Cardiac fibroblast (primary cell): Measurements from ENCODE around the gene LRIG1.
A peak's percentile ranks its signal among the peaks of the same experiment; 100 is the strongest.

Experiments
- DNase-seq, 2 donors: peaks; one replicate each; pipeline versions ENCODE4 v3.0.0 to v3.0.0-alpha.2; 2010; ENCODE audit warnings: low read depth in 2 of 2
- H3K4me3 ChIP-seq, 2 donors: replicated peaks in 1 of 2; 1 replicate in 1 of 2; 2 replicates in 1 of 2; pipeline ENCODE4 v1.5.1; 2011; ENCODE audit warnings: low read depth in 2 of 2, low read length in 2 of 2, mild to moderate bottlenecking in 2 of 2, moderate library complexity in 1 of 2
- TF ChIP-seq, protein P1 (sequence below): IDR thresholded peaks from one replicate; pipeline ENCODE4 v1.5.1; 2011; ENCODE audit warnings: low read depth, mild to moderate bottlenecking, low read length, inconsistent platforms

LRIG1 gene

GRCh38 chr3:66350601-66351000, 150.2 kb downstream of the LRIG1 start:
- DNase-seq: no peak
- TF ChIP-seq, protein P1, sequence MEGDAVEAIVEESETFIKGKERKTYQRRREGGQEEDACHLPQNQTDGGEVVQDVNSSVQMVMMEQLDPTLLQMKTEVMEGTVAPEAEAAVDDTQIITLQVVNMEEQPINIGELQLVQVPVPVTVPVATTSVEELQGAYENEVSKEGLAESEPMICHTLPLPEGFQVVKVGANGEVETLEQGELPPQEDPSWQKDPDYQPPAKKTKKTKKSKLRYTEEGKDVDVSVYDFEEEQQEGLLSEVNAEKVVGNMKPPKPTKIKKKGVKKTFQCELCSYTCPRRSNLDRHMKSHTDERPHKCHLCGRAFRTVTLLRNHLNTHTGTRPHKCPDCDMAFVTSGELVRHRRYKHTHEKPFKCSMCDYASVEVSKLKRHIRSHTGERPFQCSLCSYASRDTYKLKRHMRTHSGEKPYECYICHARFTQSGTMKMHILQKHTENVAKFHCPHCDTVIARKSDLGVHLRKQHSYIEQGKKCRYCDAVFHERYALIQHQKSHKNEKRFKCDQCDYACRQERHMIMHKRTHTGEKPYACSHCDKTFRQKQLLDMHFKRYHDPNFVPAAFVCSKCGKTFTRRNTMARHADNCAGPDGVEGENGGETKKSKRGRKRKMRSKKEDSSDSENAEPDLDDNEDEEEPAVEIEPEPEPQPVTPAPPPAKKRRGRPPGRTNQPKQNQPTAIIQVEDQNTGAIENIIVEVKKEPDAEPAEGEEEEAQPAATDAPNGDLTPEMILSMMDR: no peak

DNA sequence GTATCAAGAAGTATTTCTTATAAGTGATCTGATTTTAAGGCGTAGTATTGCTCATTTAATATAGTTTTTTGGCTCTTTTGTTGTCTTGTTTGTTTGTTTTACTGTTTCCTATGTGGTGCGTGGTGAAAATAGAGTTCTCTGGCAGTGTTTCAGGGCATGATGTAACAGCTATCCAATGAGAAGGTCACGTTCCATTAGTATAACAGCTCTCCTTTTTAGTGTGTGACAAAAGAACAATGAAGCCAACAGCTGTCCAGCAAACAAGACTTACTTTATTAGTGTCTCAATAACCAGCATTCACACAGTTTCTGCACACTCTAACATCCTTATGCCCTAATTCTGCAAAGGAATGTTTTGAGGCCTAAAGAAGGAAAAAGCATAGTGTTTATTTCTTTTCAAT, 152.1 kb downstream of the LRIG1 start:
- H3K4me3 ChIP-seq: no peak overlapping the region
- TF ChIP-seq, protein P1: no peak
- peak; percentile 20 to 46 for DNase-seq

More at GRCh38 chr3:66350601-66351000, 150.2 kb downstream of the LRIG1 start:
- no peak overlapping the region for H3K4me3 ChIP-seq

DNA sequence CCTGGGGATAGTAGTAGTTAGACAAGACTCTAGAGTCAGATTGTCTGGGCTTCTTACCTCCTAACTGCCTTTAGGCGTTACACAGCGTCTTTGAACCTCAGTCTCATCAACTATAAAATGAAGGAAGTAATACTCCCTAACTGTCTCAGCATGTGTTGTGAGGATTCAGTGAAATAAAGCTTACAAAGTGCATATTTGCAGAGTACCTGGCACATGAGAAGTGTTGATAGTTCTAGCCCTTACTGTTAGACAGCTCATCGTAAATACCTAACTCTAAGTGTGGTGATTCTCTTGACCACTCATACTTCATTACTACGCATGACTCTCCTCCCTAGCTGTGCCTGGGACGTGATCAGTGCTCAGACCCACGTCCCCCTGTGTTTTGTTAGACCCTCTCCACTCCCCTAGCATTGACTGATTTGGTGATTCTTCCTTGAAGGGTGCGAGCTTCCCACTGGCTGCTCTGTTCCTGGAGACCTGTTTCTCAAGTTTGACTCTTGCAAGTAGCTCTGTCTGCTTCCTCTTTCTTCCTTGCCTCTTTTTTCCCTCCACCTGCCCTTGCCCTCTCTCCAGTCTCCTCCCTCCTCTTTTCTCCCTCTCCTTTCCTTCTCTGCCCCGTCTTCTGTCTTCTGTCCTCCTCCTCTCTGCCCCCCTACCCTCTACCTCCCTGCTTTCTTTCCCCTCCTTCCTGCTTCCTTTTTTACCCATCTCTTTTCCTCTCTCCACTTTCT, 155.8 kb downstream of the LRIG1 start:
- no peak for DNase-seq
- TF ChIP-seq, protein P1: no peak
- H3K4me3 ChIP-seq: no peak overlapping the region

GRCh38 chr3:66344391-66344811, 156.4 kb downstream of the LRIG1 start:
- no peak overlapping the region for H3K4me3 ChIP-seq
- no peak for DNase-seq
- TF ChIP-seq, protein P1: no peak

DNA sequence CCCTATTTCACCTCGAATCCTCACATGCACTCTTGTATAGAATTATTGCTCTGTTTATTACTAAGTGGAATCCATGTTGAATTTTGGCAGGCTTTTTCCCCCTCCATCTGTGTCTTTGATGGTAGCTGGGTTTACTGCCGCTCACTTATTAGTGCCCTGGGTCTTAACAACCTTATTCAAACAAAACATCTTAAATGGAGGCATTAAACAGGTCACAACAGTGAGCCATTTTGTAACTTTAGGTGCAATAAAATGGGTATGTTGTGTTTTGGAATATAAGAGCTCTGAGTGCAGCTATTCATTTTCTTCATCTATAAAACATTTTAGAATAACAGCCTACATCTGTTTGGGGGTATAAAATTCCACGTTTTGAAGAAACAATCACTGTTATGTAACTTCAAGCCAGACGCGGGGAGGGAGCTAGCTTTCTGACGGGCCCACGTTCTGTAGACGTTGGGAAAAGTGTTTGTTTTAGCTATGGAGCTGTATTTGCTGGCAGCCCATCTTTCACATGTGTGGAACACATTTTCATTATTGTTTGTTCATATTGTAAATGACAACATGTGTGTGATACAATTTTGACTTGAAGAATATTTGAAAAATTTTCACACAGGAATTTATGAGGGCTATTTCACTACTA, 158.0 kb downstream of the LRIG1 start:
- no peak for DNase-seq
- TF ChIP-seq, protein P1: no peak
- no peak overlapping the region for H3K4me3 ChIP-seq

GRCh38 chr3:66338927-66339326, 161.9 kb downstream of the LRIG1 start:
- peak in 1 of 2 donors; percentile 34 for DNase-seq

More at GRCh38 chr3:66338927-66339326, 161.9 kb downstream of the LRIG1 start:
- TF ChIP-seq, protein P1: no peak
- no peak overlapping the region for H3K4me3 ChIP-seq
